Smooth muscle cell (in vitro differentiated cells): ENCODE measurements around the gene BBS4. TPM values are rescaled to one million over a fixed set of nuclear protein-coding genes. Genes with fewer than 3 reads are reported as not detected.

Experiments used
- DNase-seq: peaks from one replicate; lab custom pipeline; 2025; ENCODE audit not compliant: unreplicated experiment; lab: John Stamatoyannopoulos, UW
- H2AFZ ChIP-seq: fragments of 200-600 bp; sonication (generic); 2 replicates; pipeline ENCODE4 v1.6.0; 2016; ENCODE audit warnings: antibody characterized with exemption, low read depth, mild to moderate bottlenecking
- H3F3A ChIP-seq: fragments of 200-600 bp; sonication (generic); 2 replicates; pipeline ENCODE4 v1.6.0; 2017; ENCODE audit warnings: antibody characterized with exemption, low read depth
- H3K27ac ChIP-seq: fragments of 200-600 bp; sonication (generic); 2 replicates; pipeline ENCODE4 v1.5.1; 2016; ENCODE audit warnings: low read depth, mild to moderate bottlenecking
- H3K27me3 ChIP-seq: fragments of 200-600 bp; sonication (generic); 2 replicates; pipeline ENCODE4 v1.6.1; 2016; ENCODE audit warnings: low read depth, mild to moderate bottlenecking
- H3K36me3 ChIP-seq: fragments of 200-600 bp; sonication (generic); 2 replicates; pipeline ENCODE4 v1.5.1; 2016; ENCODE audit warnings: low read depth
- H3K4me1 ChIP-seq: fragments of 200-600 bp; sonication (generic); 2 replicates; pipeline ENCODE4 v1.5.1; 2016; ENCODE audit warnings: low read depth
- H3K4me2 ChIP-seq: fragments of 200-600 bp; sonication (generic); 2 replicates; pipeline ENCODE4 v1.6.0; 2016; ENCODE audit warnings: mild to moderate bottlenecking
- H3K4me3 ChIP-seq: fragments of 200-600 bp; sonication (generic); 2 replicates; pipeline ENCODE4 v1.5.1; 2016; ENCODE audit warnings: mild to moderate bottlenecking
- H3K79me2 ChIP-seq: fragments of 200-600 bp; sonication (generic); 2 replicates; pipeline ENCODE4 v1.6.0; 2016; ENCODE audit warnings: low read depth, mild to moderate bottlenecking
- H3K9ac ChIP-seq: fragments of 200-600 bp; sonication (generic); 2 replicates; pipeline ENCODE4 v1.6.0; 2016; ENCODE audit warnings: low read depth
- H3K9me3 ChIP-seq: fragments of 200-600 bp; sonication (generic); replicated peaks from 2 replicates; pipeline ENCODE4 v1.5.1; 2016; ENCODE audit warnings: low read depth
- H4K20me1 ChIP-seq: fragments of 200-600 bp; sonication (generic); 2 replicates; pipeline ENCODE4 v1.6.0; 2016; ENCODE audit warnings: low read depth
- CTCF ChIP-seq: fragments of 200-600 bp; sonication (generic); IDR thresholded peaks from 2 replicates; pipeline ENCODE4 v1.5.1; 2017; ENCODE audit warnings: borderline replicate concordance, mild to moderate bottlenecking, antibody characterized with exemption; ENCODE audit not compliant: insufficient read depth, poor library complexity, severe bottlenecking
- WGBS: methylation state at CpG from one replicate; pipeline ENCODE4 v1.1.7; 2016; ENCODE audit warnings: low lambda C conversion rate; 5-methylcytosine and 5-hydroxymethylcytosine counted together
- polyA plus RNA-seq: library from polyadenylated mRNA; unstranded; fragments of >200 nt; fragmentation: Nextera tagmentation; extraction: Ambion mirVana; gene quantifications from 2 replicates; pipeline ENCODE4 v1.2.1, GENCODE V29; 2016
- total RNA-seq: library from RNA; depleted of rRNA; stranded (reverse); fragments of >200 nt; gene quantifications from 2 replicates; pipeline ENCODE4 v1.2.3, GENCODE V29; 2014

Gene BBS4
- total and polyA plus RNA-seq, 2 experiments from 2014 or later = 23.0 to 88.2 TPM

GRCh38 chr15:72778796-72779195 is 92.8 kb downstream of the BBS4 start:
- Histone ChIP-seq H3K4me3 (no peak overlapping the region), H2AFZ (no peak overlapping the region), H3K27me3 (no peaks in the 10 kb centered on the region), H3K79me2 (peaks cover 69% of the 10 kb centered on the region), H3F3A (no peaks in the 10 kb centered on the region), H3K36me3 (no peaks in the 10 kb centered on the region), H3K9ac (no peak overlapping the region), H3K4me2 (peak overlapping the region; percentile 60), H3K9me3 (no peaks in the 10 kb centered on the region), H4K20me1 (peaks cover 82% of the 10 kb centered on the region), H3K4me1 (peaks cover 5% of the 10 kb centered on the region), H3K27ac (peak overlapping the region; percentile 0)
- 38% methylated on average over 6 of the region's 6 CpGs for WGBS
- no peak for DNase-seq
- no peak for TF ChIP-seq CTCF

DNA sequence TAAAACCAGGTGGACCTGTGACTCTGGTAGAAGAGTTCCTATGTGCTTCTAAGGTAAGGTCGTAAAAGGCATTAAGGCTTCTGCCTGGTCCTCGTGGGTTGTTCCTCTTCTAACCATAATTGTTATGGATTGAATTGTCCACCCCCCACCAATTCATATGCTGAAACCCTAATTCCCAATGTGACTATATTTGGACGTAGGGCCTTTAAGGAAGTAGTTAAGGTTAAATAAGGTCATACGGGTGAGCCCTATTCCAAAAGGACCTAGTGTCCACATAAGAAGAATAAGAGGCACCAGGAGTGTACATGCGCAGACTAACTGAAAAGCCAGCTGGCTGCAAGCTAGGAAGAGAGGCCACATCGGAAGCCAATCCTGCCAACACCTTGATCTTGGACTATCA is 95.6 kb downstream of the BBS4 start:
- H4K20me1 ChIP-seq = peaks cover 55% of the 10 kb centered on the region
- H3K9ac ChIP-seq = no peak overlapping the region
- no peak overlapping the region for H3K27ac ChIP-seq
- no peak overlapping the region for H2AFZ ChIP-seq
- H3K79me2 ChIP-seq = peaks cover 58% of the 10 kb centered on the region
- no peaks in the 10 kb centered on the region for H3K27me3 ChIP-seq
- 93% methylated on average over 6 of the region's 6 CpGs for WGBS
- H3K36me3 ChIP-seq = no peaks in the 10 kb centered on the region
- H3K4me3 ChIP-seq = peak overlapping the region; percentile 86
- H3F3A ChIP-seq = peaks cover 7% of the 10 kb centered on the region
- H3K9me3 ChIP-seq = no peaks in the 10 kb centered on the region
- no peak for DNase-seq
- no peak for TF ChIP-seq CTCF
- H3K4me1 ChIP-seq = peaks cover 13% of the 10 kb centered on the region
- H3K4me2 ChIP-seq = peak overlapping the region; percentile 94

DNA sequence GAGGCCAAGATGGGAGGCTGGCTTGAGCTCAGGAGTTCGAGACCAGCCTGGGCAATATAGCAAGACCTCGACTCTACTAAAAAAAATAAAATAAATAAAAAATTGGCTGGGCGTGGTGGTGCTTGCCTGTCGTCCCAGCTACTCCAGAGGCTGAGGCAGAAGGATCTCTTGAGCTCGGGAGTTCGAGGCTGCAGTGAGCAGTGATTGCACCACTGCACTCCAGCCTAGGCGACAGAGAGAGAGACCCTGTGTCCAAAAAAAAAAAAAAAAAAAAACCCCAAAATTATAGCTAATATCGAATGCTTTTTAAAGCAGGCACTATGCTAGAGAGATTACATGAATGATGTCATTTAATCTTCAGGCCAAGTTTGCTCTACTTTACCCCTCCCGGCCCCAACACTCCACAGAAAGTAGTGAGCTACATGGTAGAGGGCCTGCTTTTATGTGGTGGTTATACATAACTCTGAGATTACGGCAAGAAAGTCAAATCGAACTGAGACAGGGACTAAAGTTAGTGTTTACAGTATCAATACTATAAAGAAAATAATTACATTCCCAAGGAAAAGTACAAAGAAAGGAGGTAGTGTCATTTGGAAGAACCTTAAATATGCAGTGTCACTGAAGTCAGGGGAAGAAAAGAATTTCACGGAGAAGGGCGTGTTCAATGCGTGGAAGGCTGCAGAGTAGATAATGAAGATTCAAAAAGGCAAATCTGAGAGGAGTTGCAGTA is 96.4 kb downstream of the BBS4 start:
- Histone ChIP-seq H3K9me3 (no peaks in the 10 kb centered on the region), H3K4me1 (peaks cover 13% of the 10 kb centered on the region), H4K20me1 (peaks cover 47% of the 10 kb centered on the region), H3K27ac (peak overlapping the region; percentile 99), H3K9ac (peak overlapping the region; percentile 91), H3K4me2 (peak overlapping the region; percentile 94), H3K79me2 (peaks cover 50% of the 10 kb centered on the region), H3K36me3 (no peaks in the 10 kb centered on the region), H3K27me3 (no peaks in the 10 kb centered on the region), H2AFZ (peak overlapping the region; percentile 93), H3K4me3 (peak overlapping the region; percentile 86), H3F3A (peaks cover 7% of the 10 kb centered on the region)
- TF ChIP-seq CTCF = no peak
- DNase-seq = no peak
- WGBS = 54% methylated on average over 14 of the region's 14 CpGs
